ENCODE data around the gene SLC6A2.
"Not testable (repeated sequence)": the region's sequence is repeated elsewhere in the genome, so short reads cannot be mapped to it uniquely, and the experiment has no call there.

The SLC6A2 gene

GRCh38 chr16:55737966-55738365 lies 82.2 kb downstream of the SLC6A2 start:
- TF ChIP-seq CTCF (IDR thresholded peaks at IDR 0.05; ENCODE audit: borderline replicate concordance, insufficient read depth, low read depth, low read length): no peak
- no peak overlapping the region for H3K4me3 ChIP-seq (ENCODE audit: low read depth, low read length)

GRCh38 chr16:55746081-55746480 lies 90.3 kb downstream of the SLC6A2 start:
- no peak for TF ChIP-seq CTCF (IDR thresholded peaks at IDR 0.05; ENCODE audit: borderline replicate concordance, insufficient read depth, low read depth, low read length)

GRCh38 chr16:55747785-55748184 lies 92.0 kb downstream of the SLC6A2 start:
- H3K4me3 ChIP-seq (ENCODE audit: low read depth, low read length): no peak overlapping the region
- no peak for TF ChIP-seq CTCF (IDR thresholded peaks at IDR 0.05; ENCODE audit: borderline replicate concordance, insufficient read depth, low read depth, low read length)

More at GRCh38 chr16:55746081-55746480, 90.3 kb downstream of the SLC6A2 start:
- H3K4me3 ChIP-seq (ENCODE audit: low read depth, low read length): no peak overlapping the region

GRCh38 chr16:55752465-55753144 lies 96.8 kb downstream of the SLC6A2 start:
- not testable (repeated sequence) for H3K4me3 ChIP-seq (ENCODE audit: low read depth, low read length)

GRCh38 chr16:55753145-55753631 lies 97.4 kb downstream of the SLC6A2 start:
- H3K4me3 ChIP-seq (ENCODE audit: low read depth, low read length): not testable (repeated sequence)
